ENCODE measurements around the gene CD276.

CD276 gene

GRCh38 chr15:73674587-73674986, 9.6 kb upstream of the CD276 start:
- no peaks in the 10 kb centered on the region for H3K9me3 ChIP-seq (ENCODE audit: control insufficient read depth, low read length)
- no peak overlapping the region for H3K4me3 ChIP-seq (ENCODE audit: extremely low read depth, insufficient read depth, low read length, poor library complexity, severe bottlenecking)
- no peak overlapping the region for H3K27ac ChIP-seq (ENCODE audit: low read depth, low read length, severe bottlenecking)
- 75 to 100% methylated on average over 1 of the region's 1 CpG for WGBS, 2 experiments (ENCODE audit: insufficient coverage in 2 of 2)
- no peaks in the 10 kb centered on the region for H3K36me3 ChIP-seq (ENCODE audit: control insufficient read depth, insufficient read depth, low read length)
- no peaks in the 10 kb centered on the region for H3K4me1 ChIP-seq (ENCODE audit: control insufficient read depth, insufficient read depth, low read length, poor library complexity, severe bottlenecking)

- no peaks in the 10 kb centered on the region for H3K9me3 ChIP-seq (ENCODE audit: control insufficient read depth, low read length)
- no peak overlapping the region for H3K27ac ChIP-seq (ENCODE audit: low read depth, low read length, severe bottlenecking)
- peaks cover under 1% of the 10 kb centered on the region for H3K4me1 ChIP-seq (ENCODE audit: control insufficient read depth, insufficient read depth, low read length, poor library complexity, severe bottlenecking)
- H3K36me3 ChIP-seq (ENCODE audit: control insufficient read depth, insufficient read depth, low read length): no peaks in the 10 kb centered on the region
- 58 to 71% methylated on average over 3 to 5 of the region's 5 CpGs for WGBS, 2 experiments (ENCODE audit: insufficient coverage in 2 of 2)
- H3K4me3 ChIP-seq (ENCODE audit: extremely low read depth, insufficient read depth, low read length, poor library complexity, severe bottlenecking): no peak overlapping the region
These were observed 7.0 kb upstream of the CD276 start for GRCh38 chr15:73677146-73677607.

GRCh38 chr15:73677733-73678132, 6.5 kb upstream of the CD276 start:
- Histone ChIP-seq H3K4me3 (ENCODE audit: extremely low read depth, insufficient read depth, low read length, poor library complexity, severe bottlenecking) (no peak overlapping the region), H3K27ac (ENCODE audit: low read depth, low read length, severe bottlenecking) (no peak overlapping the region), H3K4me1 (ENCODE audit: control insufficient read depth, insufficient read depth, low read length, poor library complexity, severe bottlenecking) (peaks cover 5% of the 10 kb centered on the region), H3K9me3 (ENCODE audit: control insufficient read depth, low read length) (no peaks in the 10 kb centered on the region), H3K36me3 (ENCODE audit: control insufficient read depth, insufficient read depth, low read length) (no peaks in the 10 kb centered on the region)
- 67 to 90% methylated on average over 1 to 2 of the region's 2 CpGs for WGBS, 2 experiments (ENCODE audit: insufficient coverage in 2 of 2)

- H3K27ac ChIP-seq (ENCODE audit: low read depth, low read length, severe bottlenecking): no peak overlapping the region
- WGBS, 2 experiments (ENCODE audit: insufficient coverage in 2 of 2): 94 to 100% methylated on average over 2 to 3 of the region's 3 CpGs
- no peak overlapping the region for H3K4me3 ChIP-seq (ENCODE audit: extremely low read depth, insufficient read depth, low read length, poor library complexity, severe bottlenecking)
- H3K4me1 ChIP-seq (ENCODE audit: control insufficient read depth, insufficient read depth, low read length, poor library complexity, severe bottlenecking): peaks cover 9% of the 10 kb centered on the region
- no peaks in the 10 kb centered on the region for H3K9me3 ChIP-seq (ENCODE audit: control insufficient read depth, low read length)
- no peaks in the 10 kb centered on the region for H3K36me3 ChIP-seq (ENCODE audit: control insufficient read depth, insufficient read depth, low read length)
These were observed 5.7 kb upstream of the CD276 start for GRCh38 chr15:73678498-73678897.

GRCh38 chr15:73679180-73679579, 5.0 kb upstream of the CD276 start:
- Histone ChIP-seq H3K4me1 (ENCODE audit: control insufficient read depth, insufficient read depth, low read length, poor library complexity, severe bottlenecking) (peaks cover 10% of the 10 kb centered on the region), H3K9me3 (ENCODE audit: control insufficient read depth, low read length) (no peaks in the 10 kb centered on the region), H3K36me3 (ENCODE audit: control insufficient read depth, insufficient read depth, low read length) (no peaks in the 10 kb centered on the region), H3K27ac (ENCODE audit: low read depth, low read length, severe bottlenecking) (no peak overlapping the region), H3K4me3 (ENCODE audit: extremely low read depth, insufficient read depth, low read length, poor library complexity, severe bottlenecking) (no peak overlapping the region)
- 90 to 95% methylated on average over 3 of the region's 3 CpGs for WGBS, 2 experiments (ENCODE audit: insufficient coverage in 2 of 2)

- WGBS, 2 experiments (ENCODE audit: insufficient coverage in 2 of 2): 96 to 100% methylated on average over 5 to 6 of the region's 6 CpGs
- H3K27ac ChIP-seq (ENCODE audit: low read depth, low read length, severe bottlenecking): no peak overlapping the region
These were observed 4.2 kb upstream of the CD276 start for GRCh38 chr15:73679964-73680363.

GRCh38 chr15:73680549-73680948, 3.6 kb upstream of the CD276 start:
- H3K36me3 ChIP-seq (ENCODE audit: control insufficient read depth, insufficient read depth, low read length): no peaks in the 10 kb centered on the region
- peaks cover 11% of the 10 kb centered on the region for H3K4me1 ChIP-seq (ENCODE audit: control insufficient read depth, insufficient read depth, low read length, poor library complexity, severe bottlenecking)
- H3K27ac ChIP-seq (ENCODE audit: low read depth, low read length, severe bottlenecking): no peak overlapping the region
- no peak overlapping the region for H3K4me3 ChIP-seq (ENCODE audit: extremely low read depth, insufficient read depth, low read length, poor library complexity, severe bottlenecking)
- 80% methylated on average over 1 of the region's 2 CpGs; no CpG with 5 or more reads in 1 of the 2 experiments for WGBS, 2 experiments (ENCODE audit: insufficient coverage in 2 of 2)
- no peaks in the 10 kb centered on the region for H3K9me3 ChIP-seq (ENCODE audit: control insufficient read depth, low read length)

More at GRCh38 chr15:73679964-73680363, 4.2 kb upstream of the CD276 start:
- Histone ChIP-seq H3K36me3 (ENCODE audit: control insufficient read depth, insufficient read depth, low read length) (no peaks in the 10 kb centered on the region), H3K4me1 (ENCODE audit: control insufficient read depth, insufficient read depth, low read length, poor library complexity, severe bottlenecking) (peaks cover 10% of the 10 kb centered on the region), H3K9me3 (ENCODE audit: control insufficient read depth, low read length) (no peaks in the 10 kb centered on the region), H3K4me3 (ENCODE audit: extremely low read depth, insufficient read depth, low read length, poor library complexity, severe bottlenecking) (no peak overlapping the region)

- Histone ChIP-seq H3K9me3 (ENCODE audit: control insufficient read depth, low read length) (no peaks in the 10 kb centered on the region), H3K36me3 (ENCODE audit: control insufficient read depth, insufficient read depth, low read length) (no peaks in the 10 kb centered on the region), H3K4me1 (ENCODE audit: control insufficient read depth, insufficient read depth, low read length, poor library complexity, severe bottlenecking) (peaks cover 16% of the 10 kb centered on the region), H3K4me3 (ENCODE audit: extremely low read depth, insufficient read depth, low read length, poor library complexity, severe bottlenecking) (no peak overlapping the region), H3K27ac (ENCODE audit: low read depth, low read length, severe bottlenecking) (no peak overlapping the region)
- whole genome bisulfite sequencing, 2 experiments (ENCODE audit: insufficient coverage in 2 of 2): 80 to 86% methylated on average over 1 of the region's 3 CpGs
These were observed 3.1 kb upstream of the CD276 start for GRCh38 chr15:73681063-73681462.

- 85 to 100% methylated on average over 1 of the region's 3 CpGs for WGBS, 2 experiments (ENCODE audit: insufficient coverage in 2 of 2)
- H3K4me1 ChIP-seq (ENCODE audit: control insufficient read depth, insufficient read depth, low read length, poor library complexity, severe bottlenecking): peaks cover 25% of the 10 kb centered on the region
- no peaks in the 10 kb centered on the region for H3K9me3 ChIP-seq (ENCODE audit: control insufficient read depth, low read length)
- no peak overlapping the region for H3K4me3 ChIP-seq (ENCODE audit: extremely low read depth, insufficient read depth, low read length, poor library complexity, severe bottlenecking)
- H3K36me3 ChIP-seq (ENCODE audit: control insufficient read depth, insufficient read depth, low read length): no peaks in the 10 kb centered on the region
- no peak overlapping the region for H3K27ac ChIP-seq (ENCODE audit: low read depth, low read length, severe bottlenecking)
These were observed 2.2 kb upstream of the CD276 start for GRCh38 chr15:73681856-73682599.

GRCh38 chr15:73682600-73683090, 1.5 kb upstream of the CD276 start:
- 87 to 93% methylated on average over 11 to 14 of the region's 14 CpGs for WGBS, 2 experiments (ENCODE audit: insufficient coverage in 2 of 2)
- Histone ChIP-seq H3K4me1 (ENCODE audit: control insufficient read depth, insufficient read depth, low read length, poor library complexity, severe bottlenecking) (peaks cover 31% of the 10 kb centered on the region), H3K4me3 (ENCODE audit: extremely low read depth, insufficient read depth, low read length, poor library complexity, severe bottlenecking) (no peak overlapping the region), H3K27ac (ENCODE audit: low read depth, low read length, severe bottlenecking) (no peak overlapping the region), H3K36me3 (ENCODE audit: control insufficient read depth, insufficient read depth, low read length) (no peaks in the 10 kb centered on the region), H3K9me3 (ENCODE audit: control insufficient read depth, low read length) (no peaks in the 10 kb centered on the region)

GRCh38 chr15:73683257-73683776, 866 bp upstream of the CD276 start:
- H3K4me3 ChIP-seq (ENCODE audit: extremely low read depth, insufficient read depth, low read length, poor library complexity, severe bottlenecking): peak overlapping the region; percentile 86
- peaks cover 38% of the 10 kb centered on the region for H3K4me1 ChIP-seq (ENCODE audit: control insufficient read depth, insufficient read depth, low read length, poor library complexity, severe bottlenecking)
- no peaks in the 10 kb centered on the region for H3K36me3 ChIP-seq (ENCODE audit: control insufficient read depth, insufficient read depth, low read length)
- no peaks in the 10 kb centered on the region for H3K9me3 ChIP-seq (ENCODE audit: control insufficient read depth, low read length)
- H3K27ac ChIP-seq (ENCODE audit: low read depth, low read length, severe bottlenecking): peak overlapping the region; percentile 95
- WGBS, 2 experiments (ENCODE audit: insufficient coverage in 2 of 2): 0 to 72% methylated on average over 1 to 7 of the region's 7 CpGs
